OCI-LY7 (cell line): Measurements from ENCODE around the gene ULK1. TPM values are rescaled to one million over a fixed set of nuclear protein-coding genes. Genes with fewer than 3 reads are reported as not detected.

Experiments used
- BruUV-seq: library from RNA; stranded (reverse); fragments of 400-500 nt; replicated peaks from 2 replicates; lab custom pipeline; 2021; lab: Mats Ljungman, UMichigan
- CTCF ChIA-PET: fragments of 300-600 bp; sonication (Branson Sonifier 250); formaldehyde crosslinking; loops from one replicate; lab custom pipeline; 2022; ENCODE audit warnings: antibody characterized with exemption; ENCODE audit not compliant: unreplicated experiment; lab: Charles Lee
- POLR2A ChIA-PET: fragments of 300-600 bp; sonication (Branson Sonifier 250); formaldehyde crosslinking; loops from one replicate; lab custom pipeline; 2022; ENCODE audit warnings: antibody characterized with exemption; lab: Charles Lee
- DNase-seq: peaks from one replicate; pipeline ENCODE4 v3.0.0-alpha.2; 2015; ENCODE audit warnings: low spot score
- H2AFZ ChIP-seq: fragments of 200-600 bp; sonication (generic), shearing (Covaris generic); 2 replicates; pipeline ENCODE4 v1.6.1; 2014; ENCODE audit warnings: mild to moderate bottlenecking, antibody characterized with exemption, low read length, moderate library complexity
- H3K27ac ChIP-seq: fragments of 200-600 bp; sonication (generic); 2 replicates; pipeline ENCODE4 v1.5.1; 2014; ENCODE audit warnings: mixed run types, low read depth, mild to moderate bottlenecking, moderate library complexity, low read length, inconsistent platforms; ENCODE audit not compliant: poor library complexity, severe bottlenecking
- H3K36me3 ChIP-seq: fragments of 200-600 bp; sonication (generic); 2 replicates; pipeline ENCODE4 v1.6.1; 2014; ENCODE audit warnings: mild to moderate bottlenecking, antibody characterized with exemption, low read length, moderate library complexity, mixed read lengths; ENCODE audit not compliant: insufficient read depth
- H3K4me1 ChIP-seq: fragments of 200-600 bp; sonication (generic); 2 replicates; pipeline ENCODE4 v1.5.1; 2014; ENCODE audit warnings: mild to moderate bottlenecking, low read length; ENCODE audit not compliant: insufficient read depth, poor library complexity, severe bottlenecking
- H3K4me2 ChIP-seq: fragments of 200-600 bp; sonication (generic); 2 replicates; pipeline ENCODE4 v1.6.1; 2014; ENCODE audit warnings: mild to moderate bottlenecking, low read length
- H3K4me3 ChIP-seq: fragments of 200-600 bp; sonication (generic); 2 replicates; pipeline ENCODE4 v1.5.1; 2014; ENCODE audit warnings: mild to moderate bottlenecking, low read depth, low read length; ENCODE audit not compliant: poor library complexity, severe bottlenecking
- H3K79me2 ChIP-seq: fragments of 200-600 bp; sonication (generic); 2 replicates; pipeline ENCODE4 v1.6.1; 2016; ENCODE audit warnings: low read depth, mild to moderate bottlenecking, low read length, moderate library complexity, mixed read lengths; ENCODE audit not compliant: insufficient read depth
- H3K9me2 ChIP-seq: fragments of 200-600 bp; sonication (generic); 2 replicates; pipeline ENCODE4 v1.6.1; 2016; ENCODE audit warnings: mild to moderate bottlenecking, low read length, mixed read lengths; ENCODE audit not compliant: insufficient read depth
- H3K9me3 ChIP-seq: fragments of 200-600 bp; sonication (generic); 2 replicates; pipeline ENCODE4 v1.6.1; 2014; ENCODE audit warnings: mild to moderate bottlenecking, mixed run types, low read length, mixed read lengths
- H4K20me1 ChIP-seq: fragments of 200-600 bp; sonication (generic); 2 replicates; pipeline ENCODE4 v1.6.1; 2014; ENCODE audit warnings: mild to moderate bottlenecking, antibody characterized with exemption, low read length, moderate library complexity, mixed read lengths; ENCODE audit not compliant: insufficient read depth
- CTCF ChIP-seq: fragments of 200-600 bp; sonication (generic); conservative IDR thresholded peaks from 2 replicates; pipeline ENCODE4 v1.5.1; 2014; ENCODE audit warnings: mild to moderate bottlenecking, antibody characterized with exemption, low read length, moderate library complexity, mixed read lengths
- EZH2phosphoT487 ChIP-seq: fragments of 200-600 bp; sonication (generic); IDR thresholded peaks from 2 replicates; pipeline ENCODE4 v1.6.1; 2018; ENCODE audit warnings: low read depth, borderline replicate concordance, mild to moderate bottlenecking, mixed run types, antibody characterized with exemption, low read length, moderate library complexity, mixed read lengths
- intact Hi-C: fragments of 100-400 bp; cut with micrococcal nuclease; formaldehyde crosslinking; loops from one replicate; pipeline ENCODE4 v1.10.0; 2022; ENCODE audit not compliant: unreplicated experiment
- total RNA-seq, 2 experiments: library from RNA; depleted of rRNA in 1 of 2; stranded (reverse); fragments of >200 nt in 1 of 2; shearing (Covaris generic) in 1 of 2; gene quantifications; 2 replicates each; pipeline ENCODE4 v1.2.3, GENCODE V29; 2014 to 2022

ULK1 gene
- total RNA-seq, 2 experiments from 2014 or later: 4.3 to 15.5 TPM

- Histone ChIP-seq H3K4me2 (no peak overlapping the region), H3K36me3 (no peaks in the 10 kb centered on the region), H3K9me2 (no peaks in the 10 kb centered on the region), H4K20me1 (no peaks in the 10 kb centered on the region), H2AFZ (no peak overlapping the region), H3K79me2 (no peaks in the 10 kb centered on the region), H3K4me3 (no peak overlapping the region), H3K27ac (no peak overlapping the region), H3K9me3 (no peaks in the 10 kb centered on the region), H3K4me1 (no peaks in the 10 kb centered on the region)
- DNase-seq: peak; percentile 23
- intact Hi-C loops: loop anchor here (5.0 kb wide), 1 partner anchor 151 kb away; no protein-coding TSS in a partner anchor
- no peak for TF ChIP-seq EZH2phosphoT487
- peak; percentile 41; the same call in 1 of the 2 replicates for TF ChIP-seq CTCF
- ChIA-PET POLR2A (no interaction called here), CTCF (no interaction called here)
- no TSS peak for BruUV-seq
Measured at GRCh38 chr12:131850856-131851559, 43.4 kb upstream of the ULK1 start.

- Histone ChIP-seq H3K27ac (no peak overlapping the region), H3K79me2 (no peaks in the 10 kb centered on the region), H3K4me3 (no peak overlapping the region), H3K4me1 (no peaks in the 10 kb centered on the region), H3K36me3 (no peaks in the 10 kb centered on the region), H4K20me1 (no peaks in the 10 kb centered on the region), H3K9me3 (no peaks in the 10 kb centered on the region), H2AFZ (no peak overlapping the region), H3K9me2 (no peaks in the 10 kb centered on the region), H3K4me2 (no peak overlapping the region)
- CTCF ChIA-PET: no interaction called here
- BruUV-seq: no TSS peak
- intact Hi-C loops: loop anchor here (5.0 kb wide), 1 partner anchor 150 kb away; no protein-coding TSS in a partner anchor
- TF ChIP-seq CTCF (no peak), EZH2phosphoT487 (no peak)
- POLR2A ChIA-PET: no interaction called here
- no peak for DNase-seq
Measured at GRCh38 chr12:131851741-131852550, 42.5 kb upstream of the ULK1 start.
